K562 (cell line): ENCODE measurements around the gene DNAH10. TPM values are rescaled to one million over a fixed set of nuclear protein-coding genes. Genes with fewer than 3 reads are reported as not detected.

ENCODE experiments used
- ATAC-seq: fragments of 200-7000 bp; cut with Tn5 transposase; 3 replicates; pipeline ENCODE4 v1.9.1; 2020; ENCODE audit warnings: moderate library complexity
- BruUV-seq: library from RNA; stranded (reverse); fragments of 400-500 nt; replicated peaks from 2 replicates; lab custom pipeline; 2021; lab: Mats Ljungman, UMichigan
- CTCF ChIA-PET: fragments of 300-600 bp; formaldehyde crosslinking; extraction: SDS; loops from one replicate; lab custom pipeline; 2021; ENCODE audit warnings: low intra/inter-chr PET ratio; lab: Yijun Ruan, JAX
- POLR2A ChIA-PET: fragments of 300-600, 350-650 bp; sonication (Branson Sonifier 250); formaldehyde crosslinking; extraction: SDS; loops from one replicate; lab custom pipeline; 2021; ENCODE audit warnings: antibody characterized with exemption, inconsistent platforms; lab: Yijun Ruan, JAX
- DNase-seq, 4 experiments: peaks; one replicate each; pipeline versions ENCODE4 v3.0.0 to v3.0.0-alpha.2; 2011 to 2018; ENCODE audit warnings: low spot score in 3 of 4, mixed read lengths in 3 of 4; ENCODE audit errors: extremely low read depth in 1 of 4
- FAIRE-seq: peaks from 2 replicates; lab custom pipeline; 2011; peaks lifted over from hg19 to GRCh38; lab: Jason Lieb, UNC
- H2AFZ ChIP-seq: 2 replicates; pipeline ENCODE4 v1.6.0; 2011; ENCODE audit warnings: low read depth, low read length, control low read depth, inconsistent platforms
- H3K27ac ChIP-seq: fragments of 200-600 bp; 3 replicates; pipeline ENCODE4 v1.8.0; 2011; ENCODE audit warnings: low read depth, mild to moderate bottlenecking, control low read depth, inconsistent platforms, low read length, moderate library complexity, mixed read lengths; ENCODE audit errors: extremely low read depth
- H3K27me3 ChIP-seq, 2 experiments: fragments of 300-600 bp in 1 of 2; 2 replicates in 1 of 2; 3 replicates in 1 of 2; pipeline versions ENCODE4 v1.6.0 to v1.8.0; 2011; ENCODE audit warnings: inconsistent platforms in 2 of 2, low read length in 2 of 2, mild to moderate bottlenecking in 1 of 2, mixed read lengths in 1 of 2, moderate library complexity in 1 of 2; ENCODE audit not compliant: control insufficient read depth in 2 of 2, insufficient read depth in 2 of 2
- H3K36me3 ChIP-seq: fragments of 300-600 bp; 3 replicates; pipeline ENCODE4 v1.8.0; 2011; ENCODE audit warnings: mild to moderate bottlenecking, low read length, inconsistent platforms; ENCODE audit not compliant: control insufficient read depth, insufficient read depth
- H3K4me1 ChIP-seq, 2 experiments: fragments of 200-600 bp in 1 of 2; replicated peaks in 1 of 2; 2 replicates in 1 of 2; 3 replicates in 1 of 2; pipeline versions ENCODE4 v1.5.1 to v1.8.0; 2011; ENCODE audit warnings: inconsistent platforms in 2 of 2, low read length in 2 of 2, mild to moderate bottlenecking in 1 of 2, mixed read lengths in 1 of 2, moderate library complexity in 1 of 2; ENCODE audit not compliant: control insufficient read depth in 2 of 2, insufficient read depth in 2 of 2
- H3K4me2 ChIP-seq: 2 replicates; pipeline ENCODE4 v1.6.1; 2011; ENCODE audit warnings: low read length, control low read depth, inconsistent platforms, mixed read lengths; ENCODE audit not compliant: insufficient read depth
- H3K4me3 ChIP-seq: fragments of 200-600 bp; sonication (generic), shearing (Covaris generic); 2 replicates; pipeline ENCODE4 v1.5.1; 2016; ENCODE audit warnings: control low read depth, inconsistent platforms
- H3K79me2 ChIP-seq: fragments of 200-600 bp; 3 replicates; pipeline ENCODE4 v1.8.0; 2011; ENCODE audit warnings: low read length, inconsistent platforms; ENCODE audit not compliant: control insufficient read depth, insufficient read depth
- H3K9ac ChIP-seq, 2 experiments: 2 replicates each; pipeline versions ENCODE4 v1.6.0 to v1.6.1; 2011; ENCODE audit warnings: low read depth in 2 of 2, low read length in 2 of 2, control low read depth in 1 of 2, inconsistent platforms in 1 of 2, mild to moderate bottlenecking in 1 of 2, mixed read lengths in 1 of 2; ENCODE audit not compliant: insufficient read depth in 1 of 2
- H3K9me1 ChIP-seq: one replicate; pipeline ENCODE4 v1.6.0; 2011; ENCODE audit warnings: inconsistent platforms, mild to moderate bottlenecking, low read length, moderate library complexity; ENCODE audit not compliant: control insufficient read depth, insufficient read depth
- H3K9me3 ChIP-seq: replicated peaks from 2 replicates; pipeline ENCODE4 v1.5.1; 2011; ENCODE audit warnings: low read depth, low read length, inconsistent platforms; ENCODE audit not compliant: control insufficient read depth, insufficient read depth
- H4K20me1 ChIP-seq: replicated peaks from 2 replicates; pipeline ENCODE4 v1.6.1; 2011; ENCODE audit warnings: low read length, inconsistent platforms, mixed read lengths; ENCODE audit not compliant: control insufficient read depth, insufficient read depth
- BRCA1 ChIP-seq, 2 experiments: fragments of 450-650 bp in 1 of 2; sonication (generic) in 1 of 2; formaldehyde crosslinking in 1 of 2; IDR thresholded peaks; 2 replicates each; pipeline versions ENCODE4 v1.5.0 to v1.6.1; 2017 to 2020; ENCODE audit warnings: mild to moderate bottlenecking in 1 of 2, missing genetic modification reagents in 1 of 2
- ETV6 ChIP-seq, 3 experiments: fragments of 150-350 bp in 1 of 3; sonication (generic) in 1 of 3; formaldehyde crosslinking in 1 of 3; IDR thresholded peaks; 2 replicates each; pipeline versions ENCODE4 v1.6.1 to v1.8.0; 2014 to 2022; ENCODE audit warnings: borderline replicate concordance in 2 of 3, low read depth in 2 of 3, antibody characterized with exemption in 1 of 3, low read length in 1 of 3, mild to moderate bottlenecking in 1 of 3, missing genetic modification reagents in 1 of 3
- FOXM1 ChIP-seq, 2 experiments: fragments of 450-650 bp in 1 of 2; sonication (generic) in 1 of 2; formaldehyde crosslinking in 1 of 2; IDR thresholded peaks; 2 replicates each; pipeline versions ENCODE4 v1.6.1 to v1.9.0; 2017 to 2022; ENCODE audit warnings: low read depth in 2 of 2, mild to moderate bottlenecking in 2 of 2, missing genetic modification reagents in 1 of 2, moderate library complexity in 1 of 2
- GABPB2 ChIP-seq: fragments of 250-450 bp; sonication (Bioruptor Pico); conservative IDR thresholded peaks from 2 replicates; pipeline ENCODE4 v1.5.1; 2021; ENCODE audit warnings: mild to moderate bottlenecking
- GATAD2B ChIP-seq: fragments of 450-650 bp; IDR thresholded peaks from 2 replicates; pipeline ENCODE4 v1.6.1; 2017; ENCODE audit warnings: mild to moderate bottlenecking, borderline replicate concordance
- MEIS2 ChIP-seq: fragments of 450-650 bp; IDR thresholded peaks from 2 replicates; pipeline ENCODE4 v1.6.1; 2014; ENCODE audit warnings: mild to moderate bottlenecking; ENCODE audit not compliant: partially characterized antibody
- NBN ChIP-seq: fragments of 450-650 bp; IDR thresholded peaks from 2 replicates; pipeline ENCODE4 v1.6.1; 2016; ENCODE audit warnings: low read depth, mild to moderate bottlenecking
- RAD21 ChIP-seq, 2 experiments: fragments of 250-450 bp in 1 of 2; fragments of 450-650 bp in 1 of 2; sonication (Bioruptor Pico) in 1 of 2; formaldehyde crosslinking in 1 of 2; IDR thresholded peaks in 1 of 2; conservative IDR thresholded peaks in 1 of 2; 2 replicates each; pipeline versions ENCODE4 v1.4.0 to v1.8.0; 2020 to 2022; ENCODE audit warnings: mild to moderate bottlenecking in 2 of 2, moderate library complexity in 1 of 2
- RB1 ChIP-seq: fragments of 450-650 bp; IDR thresholded peaks from 2 replicates; pipeline ENCODE4 v1.6.1; 2017; ENCODE audit warnings: low read depth, mild to moderate bottlenecking
- SAFB2 ChIP-seq: fragments of 200-400 bp; formaldehyde crosslinking; IDR thresholded peaks from 2 replicates; pipeline ENCODE4 v1.6.1; 2018; ENCODE audit warnings: borderline replicate concordance, low read length, low read depth, moderate library complexity; ENCODE audit not compliant: severe bottlenecking
- TFE3 ChIP-seq: fragments of 450-650 bp; formaldehyde crosslinking; IDR thresholded peaks from 2 replicates; pipeline ENCODE4 v1.4.0; 2020; ENCODE audit warnings: mild to moderate bottlenecking, mixed read lengths
- U2AF1 ChIP-seq: fragments of 200-400 bp; formaldehyde crosslinking; optimal IDR thresholded peaks from 2 replicates; pipeline ENCODE3; 2017; ENCODE audit warnings: mild to moderate bottlenecking, low read depth, low read length, moderate library complexity
- UBTF ChIP-seq, 2 experiments: IDR thresholded peaks; 2 replicates each; pipeline ENCODE4 v1.6.1; 2012; ENCODE audit warnings: improper control_type of control experiment in 2 of 2, low read depth in 2 of 2, low read length in 2 of 2, borderline replicate concordance in 1 of 2
- ZNF224 ChIP-seq: sonication (generic); formaldehyde crosslinking; IDR thresholded peaks from 2 replicates; pipeline ENCODE4 v1.8.0; 2022; ENCODE audit warnings: mild to moderate bottlenecking, missing genetic modification reagents
- ZNF311 ChIP-seq: fragments of 250-450 bp; sonication (Bioruptor Pico); IDR thresholded peaks from 2 replicates; pipeline ENCODE4 v1.4.0; 2020; ENCODE audit warnings: mild to moderate bottlenecking, moderate library complexity
- ZNF41 ChIP-seq: fragments of 250-450 bp; sonication (Bioruptor Pico); conservative IDR thresholded peaks from 2 replicates; pipeline ENCODE4 v1.4.0; 2020; ENCODE audit warnings: mild to moderate bottlenecking
- WGBS: fragments of 100-300 bp; shearing (Covaris generic); methylation state at CpG from one replicate; pipeline ENCODE4 v1.1.6; 2016; ENCODE audit warnings: low coverage, mixed read lengths; ENCODE audit not compliant: insufficient coverage; ENCODE audit errors: missing lambda C conversion rate; 5-methylcytosine and 5-hydroxymethylcytosine counted together
- in situ Hi-C: fragments of 300-500 bp; cut with MboI; formaldehyde crosslinking; loops from 4 replicates; pipeline ENCODE4 v1.15.0; 2018; ENCODE audit warnings: inconsistent platforms, mixed read lengths
- intact Hi-C: fragments of 100-400 bp; cut with micrococcal nuclease; formaldehyde crosslinking; loops from 2 replicates; pipeline ENCODE4 v1.14.2; 2022
- polyA plus RNA-seq, 8 experiments: library from polyadenylated mRNA; depleted of rRNA in 4 of 8; stranded (reverse) in 5 of 8; unstranded in 3 of 8; fragments of >200 nt; fragmentation: Nextera tagmentation in 2 of 8; fragmentation: Illumina TruSeq in 1 of 8; extraction: Ambion mirVana in 2 of 8; extraction: Trizol in 1 of 8; gene quantifications; 2 replicates each; pipeline versions ENCODE4 v1.2.1 to v1.2.3, GENCODE V29; 2011 to 2014; ENCODE audit warnings: inconsistent platforms in 1 of 8, missing spikeins in 1 of 8
- total RNA-seq, 7 experiments: library from RNA; depleted of rRNA in 6 of 7; stranded (reverse); fragments of >200 nt in 6 of 7; fragmentation: Illumina TruSeq in 2 of 7; extraction: Trizol in 2 of 7; gene quantifications; 2 replicates each; pipeline versions ENCODE4 v1.2.1 to v1.2.3, GENCODE V29; 2011 to 2021; ENCODE audit warnings: low replicate concordance in 1 of 7

DNAH10 gene
- total and polyA plus RNA-seq, 9 of the 15 experiments (the other 6 are each of a cell fraction or from before 2014, with no cell fraction given), result 0.01 to 0.06 (median 0.04) TPM; not detected in 1

DNA sequence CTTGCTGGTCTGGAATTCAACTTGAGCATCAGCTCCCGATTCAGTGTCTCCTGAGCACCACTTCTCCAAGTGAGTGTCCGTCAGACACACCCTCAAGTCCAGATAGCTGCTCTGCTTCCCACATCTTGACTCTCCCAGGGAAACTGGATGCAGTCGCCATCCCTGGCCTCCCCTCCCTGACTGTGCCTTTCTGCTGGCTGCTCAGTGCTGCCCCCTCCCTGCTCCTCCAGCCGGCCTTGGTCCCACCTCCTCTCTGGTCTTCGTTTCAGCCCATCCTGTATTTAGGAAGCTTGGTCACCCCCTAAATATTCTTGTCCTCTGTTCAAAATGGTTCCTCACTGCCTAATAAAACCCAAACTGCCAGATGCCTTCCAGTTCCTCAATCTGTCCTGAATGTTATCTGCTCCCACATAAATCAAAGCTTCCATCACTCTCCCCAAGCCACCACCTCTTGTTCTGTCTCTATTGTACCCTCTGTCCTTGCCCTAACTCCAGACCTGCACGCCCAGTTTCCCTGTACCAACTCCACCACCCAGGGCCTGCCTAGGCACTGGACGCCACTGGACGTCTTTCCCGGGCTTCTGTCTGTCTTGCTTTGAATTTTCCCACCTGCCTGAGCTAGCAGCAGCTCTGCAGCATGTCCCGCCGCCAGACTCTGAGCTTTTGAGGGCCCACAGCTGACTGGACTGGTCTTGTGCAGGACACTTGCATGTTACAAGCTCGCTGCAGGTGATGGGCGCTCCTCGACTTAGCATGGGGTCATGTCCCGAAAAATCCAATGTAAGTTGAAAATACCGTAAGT, 176.8 kb downstream of the DNAH10 start:
- peaks cover 0 to 10% of the 10 kb centered on the region in 2 experiments; a peak in 4 of 5 replicates for H3K4me1 ChIP-seq
- H3K27me3 ChIP-seq, result peaks cover 42 to 79% of the 10 kb centered on the region in 2 experiments; a peak in 4 of 5 replicates
- WGBS, result 7% methylated on average over 15 of the region's 16 CpGs
- in situ Hi-C loops, result no loop called here
- FAIRE-seq (peak; percentile 84), ATAC-seq (peak; percentile 82), DNase-seq (peak; percentile 32 to 55 (median 41))
- intact Hi-C loops, result no loop called here
- BruUV-seq, result no TSS peak
- H3K9me1 ChIP-seq, result no peaks in the 10 kb centered on the region
- no peak overlapping the region for H3K27ac ChIP-seq
- ChIA-PET CTCF (interaction anchor here (0.6 to 1.1 kb wide), 2 partner anchors 45 to 83 kb away, joined by 3 read pairs; no protein-coding TSS in a partner anchor), POLR2A (interaction anchor here (0.9 to 1.5 kb wide), 5 partner anchors 10 to 58 kb away, joined by 3 read pairs; no protein-coding TSS in a partner anchor)
- no peak overlapping the region for H3K4me3 ChIP-seq
- no peak overlapping the region for H2AFZ ChIP-seq
- H3K4me2 ChIP-seq, result no peak overlapping the region
- no peaks in the 10 kb centered on the region for H3K36me3 ChIP-seq
- H3K9ac ChIP-seq, result no peak overlapping the region
- no peaks in the 10 kb centered on the region; the same call in 1 of the 2 replicates for H3K9me3 ChIP-seq
- peaks cover 12% of the 10 kb centered on the region for H4K20me1 ChIP-seq
- no peaks in the 10 kb centered on the region for H3K79me2 ChIP-seq
- TF ChIP-seq SAFB2, result no peak
- no peak for TF ChIP-seq ETV6 (IDR thresholded peaks at IDR 0.05; ENCODE audit: borderline replicate concordance in 1 of 2, low read depth in 2 of 2, low read length in 1 of 2)
- TF ChIP-seq ETV6 (CRISPR knock-in tag; IDR thresholded peaks at IDR 0.05; ENCODE audit: borderline replicate concordance), result no peak
- no peak for TF ChIP-seq FOXM1 (IDR thresholded peaks at IDR 0.05; ENCODE audit: low read depth)
- no peak for TF ChIP-seq FOXM1 (CRISPR knock-in tag; IDR thresholded peaks at IDR 0.05; ENCODE audit: low read depth)
- TF ChIP-seq ZNF224 (CRISPR knock-in tag), result no peak
- no peak for TF ChIP-seq TFE3 (CRISPR knock-in tag)
- no peak for TF ChIP-seq RB1
- TF ChIP-seq BRCA1 (IDR thresholded peaks at IDR 0.05), result no peak
- TF ChIP-seq BRCA1 (CRISPR knock-in tag; IDR thresholded peaks at IDR 0.05), result no peak
- TF ChIP-seq NBN, result no peak
- no peak for TF ChIP-seq ZNF311 (CRISPR knock-in tag)
- peak in 1 of 2 experiments; percentile 32; a peak in 1 of 4 replicates for TF ChIP-seq RAD21 (CRISPR knock-in tag; conservative IDR thresholded peaks at IDR 0.05 in 1 of 2, IDR thresholded peaks at IDR 0.05 in 1 of 2)
- no peak for TF ChIP-seq UBTF (IDR thresholded peaks at IDR 0.05; ENCODE audit: borderline replicate concordance in 1 of 2, low read depth in 2 of 2, low read length in 2 of 2)
- no peak for TF ChIP-seq U2AF1
- no peak for TF ChIP-seq GABPB2 (CRISPR knock-in tag)
- TF ChIP-seq MEIS2, result peak; percentile 65
- TF ChIP-seq ZNF41 (CRISPR knock-in tag), result no peak
- no peak for TF ChIP-seq GATAD2B
